NCI-H345 (cell line): ENCODE data around the gene CPEB2.

Source experiments
- DNase-seq: peaks from one replicate; lab custom pipeline; 2025; lab: John Stamatoyannopoulos, UW

Gene CPEB2

DNA sequence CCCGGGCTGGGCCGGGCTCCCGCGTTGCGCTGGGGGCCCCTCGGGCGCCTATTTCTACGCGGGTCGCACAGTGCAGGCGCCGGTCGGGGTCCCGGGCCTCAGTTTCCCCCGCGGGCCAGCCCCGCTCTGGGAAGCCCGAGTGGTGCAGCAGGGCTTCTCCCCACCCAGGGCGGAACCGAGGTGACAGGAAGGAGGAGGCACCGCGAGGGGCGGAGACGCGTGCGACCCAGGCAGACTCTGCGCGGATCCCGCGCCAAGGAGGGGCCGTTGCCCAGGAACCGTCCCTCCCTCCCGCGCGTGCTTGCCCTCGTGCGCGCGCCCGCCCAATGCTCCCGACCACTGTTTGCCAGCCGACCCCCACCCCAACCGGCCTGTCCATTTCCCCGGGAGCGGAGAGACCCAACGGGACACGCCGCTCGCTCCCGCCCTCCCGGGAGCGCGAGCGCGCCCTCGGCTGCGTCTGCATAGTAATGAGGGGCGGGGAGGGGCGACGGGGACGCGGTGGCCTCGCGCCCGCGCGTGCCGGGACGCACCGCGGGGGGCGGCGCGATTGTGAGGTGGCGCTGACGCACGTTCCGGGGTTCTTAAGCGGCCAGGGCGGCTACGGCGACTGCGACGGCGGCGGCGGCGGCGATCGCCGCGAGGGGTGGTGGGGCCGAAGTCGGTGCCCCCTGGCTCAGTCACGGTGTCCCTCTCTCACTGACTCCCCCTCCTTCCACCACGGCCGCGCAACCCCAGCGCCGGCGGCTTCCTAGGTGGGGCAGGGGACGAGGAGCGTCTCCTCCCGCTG is at the start of gene CPEB2:
CPEB2 (plus strand) TSS at position 613 of the 790 bp plus-strand sequence. CDS start 193 bp downstream, outside the sequence.
- DNase-seq: peak; percentile 94

DNA sequence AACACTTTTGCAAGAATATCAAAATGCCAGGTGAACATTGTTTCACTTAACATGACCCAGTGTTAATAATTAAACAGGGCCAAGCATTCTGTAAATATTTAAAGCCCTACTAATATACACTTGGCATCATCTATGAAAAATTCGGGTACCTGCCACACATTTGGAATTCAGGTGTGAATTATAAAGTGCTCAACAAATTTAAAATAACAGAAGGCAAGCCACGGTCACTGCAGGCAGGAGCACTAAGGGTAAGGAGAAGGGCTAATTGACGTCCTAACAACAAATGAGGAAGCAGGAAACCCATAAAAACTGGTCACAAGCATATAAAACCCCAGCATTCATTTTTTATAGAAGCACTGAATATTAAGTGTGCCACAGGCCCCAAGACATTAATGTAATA is 43.8 kb upstream of the CPEB2 start:
- DNase-seq: no peak

DNA sequence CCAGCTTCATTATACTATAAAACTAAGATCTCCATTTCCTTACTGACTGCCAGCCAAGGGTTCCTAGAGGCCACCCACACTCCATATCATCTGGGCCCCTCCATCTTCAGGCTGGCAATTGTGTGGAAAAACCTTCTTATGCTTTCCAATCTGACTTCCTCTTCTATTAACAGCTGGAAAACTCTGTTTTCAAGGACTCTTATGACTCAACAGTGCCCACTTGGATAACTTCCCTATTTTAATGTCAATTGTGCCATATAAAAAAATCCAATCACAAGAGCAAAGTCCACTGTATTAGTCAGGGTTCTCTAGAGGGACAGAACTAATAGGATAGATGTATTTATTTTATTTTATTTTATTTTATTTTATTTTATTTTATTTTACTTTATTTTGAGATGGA is 41.0 kb upstream of the CPEB2 start:
- DNase-seq: no peak

DNA sequence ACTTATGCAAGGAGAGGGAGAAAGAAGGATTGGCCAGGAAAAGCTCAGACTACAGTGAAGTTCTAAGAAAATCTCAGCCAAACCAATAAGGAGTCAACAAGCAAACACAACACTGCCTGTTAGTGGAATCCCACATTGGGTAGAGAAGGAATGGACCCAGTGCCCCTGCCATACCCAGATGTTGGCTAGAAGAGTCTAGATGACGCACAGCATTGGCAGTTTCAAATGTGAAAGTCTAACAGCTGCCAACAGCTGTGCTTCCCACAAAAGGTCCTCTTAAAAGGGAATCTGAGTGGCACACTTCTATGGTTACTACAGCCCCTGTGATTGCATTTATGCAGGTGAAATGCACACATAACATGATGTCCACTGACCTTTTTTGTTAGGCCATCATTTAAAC is 37.2 kb upstream of the CPEB2 start:
- DNase-seq: no peak

- no peak for DNase-seq
These were observed 34.3 kb upstream of the CPEB2 start for GRCh38 chr4:14967982-14968381.

DNA sequence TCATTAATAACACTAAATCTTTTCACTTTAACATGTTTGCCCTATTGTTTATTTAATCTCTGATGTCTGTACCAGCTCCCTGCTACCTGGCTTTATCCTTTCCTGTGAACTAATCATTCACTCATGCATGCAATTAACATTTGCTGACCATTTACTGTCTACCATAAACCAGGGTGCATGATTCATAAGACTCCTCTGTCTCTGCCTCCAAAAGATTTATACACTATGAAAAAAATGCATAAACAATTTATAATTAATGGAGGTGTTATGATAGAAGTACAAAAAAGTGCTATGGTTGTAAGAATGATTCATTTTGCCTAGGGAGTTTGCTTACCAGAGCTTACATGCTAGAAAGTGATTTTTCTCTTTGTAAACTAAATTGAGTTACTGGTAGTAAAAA is 24.5 kb upstream of the CPEB2 start:
- DNase-seq: no peak

GRCh38 chr4:14984448-14984847 is 17.8 kb upstream of the CPEB2 start:
- no peak for DNase-seq

DNA sequence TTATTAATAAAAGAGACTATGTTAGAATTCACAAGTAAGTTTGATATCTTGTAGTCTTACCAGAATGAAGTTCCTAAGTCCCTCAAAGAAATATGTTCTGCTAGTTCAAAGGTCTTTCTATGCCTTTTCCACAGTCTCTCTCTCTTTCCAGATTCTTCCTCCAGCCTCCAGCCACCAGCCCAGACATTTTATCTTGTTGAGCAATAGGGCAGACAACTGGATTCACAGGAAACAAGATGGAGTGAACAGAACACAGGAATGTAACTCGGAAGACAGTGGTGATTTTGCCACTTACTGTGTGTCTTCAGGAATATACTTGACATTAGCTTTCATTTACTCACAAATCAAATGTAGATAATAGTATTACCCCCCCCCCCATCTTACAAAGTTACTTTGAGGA is 17.1 kb upstream of the CPEB2 start:
- no peak for DNase-seq

DNA sequence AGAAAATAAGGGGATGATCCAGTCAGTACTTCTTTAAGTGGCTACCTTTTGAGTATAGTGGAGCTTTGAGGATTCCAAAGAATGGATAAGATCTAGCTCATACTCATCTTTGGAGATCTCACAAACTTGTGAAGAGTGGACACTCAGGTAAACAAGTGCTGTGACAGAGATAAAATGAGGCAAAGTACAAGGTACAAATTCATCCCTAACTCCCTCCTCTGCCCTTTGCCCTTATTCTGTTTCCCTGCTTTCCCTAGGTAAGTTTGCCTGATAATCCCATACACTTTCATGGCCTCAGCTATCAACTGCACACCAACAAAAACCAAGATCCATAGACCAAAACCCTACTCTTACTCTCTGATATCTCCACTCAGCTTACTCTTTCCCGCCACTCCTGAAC is 16.4 kb upstream of the CPEB2 start:
- no peak for DNase-seq

DNA sequence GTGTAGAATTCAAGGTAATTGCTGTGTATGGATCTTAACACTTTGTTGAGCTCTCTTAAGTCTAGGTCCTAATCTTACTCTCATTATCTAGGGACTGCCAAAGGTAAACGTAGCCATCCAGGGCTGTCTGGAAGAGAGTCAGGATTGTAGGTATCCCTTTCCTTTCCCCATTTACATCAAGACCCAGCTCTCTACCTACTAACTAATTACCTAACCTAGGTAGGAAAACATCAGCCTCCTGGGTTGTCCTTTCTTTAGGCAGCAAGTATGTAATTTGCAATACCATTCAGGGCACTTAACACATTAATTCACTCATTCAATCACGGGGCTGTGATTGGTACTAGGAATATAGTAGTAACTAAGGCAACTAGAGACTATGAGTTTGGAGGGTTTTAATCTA is 15.2 kb upstream of the CPEB2 start:
- no peak for DNase-seq

DNA sequence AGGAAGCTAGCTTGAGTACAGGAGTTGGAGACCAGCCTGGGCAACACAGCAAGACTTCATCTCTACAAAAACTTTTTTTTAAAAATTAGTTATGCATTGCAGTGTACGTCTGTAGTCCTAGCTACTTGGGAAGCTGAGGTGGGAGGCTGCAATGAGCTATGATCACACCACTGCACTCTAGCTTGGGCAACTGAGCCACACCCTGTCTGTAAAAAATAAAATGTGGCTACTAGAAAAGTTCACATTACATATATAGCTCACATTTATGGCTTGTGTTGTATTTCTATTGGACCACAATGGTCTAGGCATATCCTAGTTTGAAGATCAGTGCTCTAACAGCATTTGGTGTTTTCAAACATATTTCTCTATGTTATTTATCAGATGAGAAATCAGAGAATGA is 11.8 kb upstream of the CPEB2 start:
- DNase-seq: no peak

DNA sequence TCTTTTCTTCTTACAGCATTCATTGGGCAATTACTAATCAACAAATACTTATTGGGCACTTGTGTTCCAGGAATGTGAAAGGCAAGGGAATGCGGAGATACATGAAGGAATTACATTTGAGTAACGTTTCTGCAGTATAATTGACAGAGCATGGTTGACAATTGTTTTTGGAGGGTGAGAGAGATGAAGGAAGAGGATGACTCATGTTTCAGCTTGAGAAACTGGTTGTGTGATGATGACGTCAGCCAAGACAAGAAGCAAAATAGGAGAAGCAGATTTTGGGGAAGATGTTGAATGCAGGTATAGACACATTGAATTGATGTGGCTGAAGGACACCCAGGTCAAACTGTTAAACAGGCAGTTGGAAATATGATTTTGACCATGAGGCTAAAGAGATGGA is 8.0 kb upstream of the CPEB2 start:
- DNase-seq: no peak

- peak; percentile 73 for DNase-seq
These were observed 923 bp upstream of the CPEB2 start for GRCh38 chr4:15001248-15001868.

- peak; percentile 61 for DNase-seq
These were observed 549 bp downstream of the CPEB2 start for GRCh38 chr4:15002659-15003400.

- DNase-seq: peak; percentile 16
These were observed 1.2 kb downstream of the CPEB2 start for GRCh38 chr4:15003401-15003890.

DNA sequence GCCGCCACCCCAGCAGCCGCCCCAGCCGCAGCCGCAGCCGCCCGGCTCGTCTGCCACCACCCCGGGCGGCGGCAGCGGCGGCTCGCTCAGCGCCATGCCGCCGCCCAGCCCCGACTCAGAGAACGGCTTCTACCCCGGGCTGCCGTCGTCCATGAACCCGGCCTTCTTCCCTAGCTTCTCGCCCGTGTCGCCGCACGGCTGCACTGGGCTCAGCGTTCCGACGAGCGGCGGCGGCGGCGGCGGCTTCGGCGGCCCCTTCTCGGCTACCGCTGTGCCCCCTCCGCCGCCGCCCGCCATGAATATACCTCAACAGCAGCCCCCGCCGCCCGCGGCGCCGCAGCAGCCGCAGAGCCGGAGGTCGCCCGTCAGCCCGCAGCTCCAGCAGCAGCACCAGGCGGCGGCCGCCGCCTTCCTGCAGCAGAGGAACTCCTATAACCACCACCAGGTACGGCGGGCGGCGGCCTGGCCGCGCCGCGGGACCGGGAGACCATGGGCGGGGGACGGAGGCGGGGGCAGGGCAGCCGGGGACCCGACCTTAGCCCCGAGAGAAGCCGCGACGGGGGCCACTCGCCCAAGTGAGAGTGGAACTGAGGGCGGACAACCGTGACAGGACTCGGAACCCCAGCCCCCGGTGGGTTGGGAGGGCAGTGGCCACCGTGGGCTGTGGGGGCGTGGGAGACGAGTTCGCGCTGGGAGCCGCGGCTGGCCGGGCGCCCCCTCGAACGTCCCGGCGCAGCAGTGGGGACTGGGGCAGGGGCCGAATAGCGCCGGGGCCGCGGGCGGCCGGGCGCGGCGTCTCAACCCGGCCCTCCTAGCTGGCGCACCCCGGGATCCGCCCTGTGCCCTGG is 1.8 kb downstream of the CPEB2 start:
- no peak for DNase-seq

GRCh38 chr4:15004739-15005301 is 2.5 kb downstream of the CPEB2 start:
- peak; percentile 23 for DNase-seq

- DNase-seq: no peak
These were observed 3.3 kb downstream of the CPEB2 start for GRCh38 chr4:15005474-15006115.

DNA sequence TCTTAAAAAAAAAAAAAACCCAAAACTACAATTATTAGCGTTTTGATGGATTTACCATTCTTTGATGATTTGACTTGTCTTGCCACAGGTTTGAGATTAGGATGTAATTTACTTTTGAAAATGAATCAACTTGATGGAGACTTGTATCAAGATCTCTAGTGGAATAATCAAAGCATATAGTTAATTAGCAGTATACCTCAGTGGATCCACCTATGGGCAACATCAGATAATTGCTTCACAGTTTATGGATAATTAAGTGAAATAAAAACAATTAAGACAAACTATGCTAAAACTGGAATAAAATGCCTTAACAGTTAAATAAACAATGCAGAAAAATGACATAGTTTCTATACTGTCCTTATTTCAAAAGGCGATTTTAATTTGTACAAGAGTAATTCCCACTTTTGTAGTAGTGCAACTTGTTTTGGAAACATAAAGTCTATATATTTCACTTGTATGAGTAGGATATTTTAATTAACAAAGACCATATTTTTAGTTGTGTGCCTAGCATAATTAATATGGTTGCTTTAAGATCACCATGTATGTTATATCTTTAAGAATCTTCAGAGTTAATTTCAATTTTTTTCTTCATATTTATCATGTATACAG is 4.2 kb downstream of the CPEB2 start:
- DNase-seq: no peak

DNA sequence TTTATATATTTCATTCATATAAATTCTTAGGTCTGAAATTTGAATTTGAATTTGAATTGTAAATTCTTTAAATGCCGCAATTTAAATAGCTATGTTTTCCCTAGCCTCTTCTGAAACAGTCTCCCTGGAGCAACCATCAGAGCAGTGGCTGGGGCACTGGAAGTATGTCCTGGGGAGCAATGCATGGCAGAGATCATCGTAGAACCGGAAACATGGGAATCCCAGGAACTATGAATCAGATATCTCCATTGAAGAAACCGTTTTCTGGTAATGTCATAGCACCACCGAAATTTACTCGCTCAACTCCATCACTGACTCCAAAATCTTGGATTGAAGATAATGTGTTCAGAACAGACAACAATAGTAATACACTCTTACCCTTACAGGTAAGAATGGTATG is 4.9 kb downstream of the CPEB2 start:
- DNase-seq: no peak
